ENCODE results near the gene RRAS2.

DNA sequence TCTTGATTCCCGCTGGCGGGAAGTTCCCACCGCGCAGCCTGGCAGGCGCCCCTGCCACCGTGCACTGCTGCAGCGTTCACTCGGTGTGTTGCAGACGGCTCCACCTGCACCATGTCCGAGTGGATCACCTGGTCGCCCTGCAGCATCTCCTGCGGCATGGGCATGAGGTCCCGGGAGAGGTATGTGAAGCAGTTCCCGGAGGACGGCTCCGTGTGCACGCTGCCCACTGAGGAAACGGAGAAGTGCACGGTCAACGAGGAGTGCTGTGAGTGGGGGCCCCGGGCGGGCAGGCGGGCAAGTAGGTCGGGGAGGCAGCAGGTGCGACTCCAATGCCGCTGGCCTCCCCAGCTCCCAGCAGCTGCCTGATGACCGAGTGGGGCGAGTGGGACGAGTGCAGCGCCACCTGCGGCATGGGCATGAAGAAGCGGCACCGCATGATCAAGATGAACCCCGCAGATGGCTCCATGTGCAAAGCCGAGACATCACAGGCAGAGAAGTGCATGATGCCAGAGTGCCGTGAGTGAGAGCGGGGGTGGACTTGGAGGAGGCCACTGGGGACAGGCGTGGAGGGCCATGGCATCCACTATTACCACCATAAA is 99.7 kb downstream of the RRAS2 start:
- TF ChIP-seq, protein P1, sequence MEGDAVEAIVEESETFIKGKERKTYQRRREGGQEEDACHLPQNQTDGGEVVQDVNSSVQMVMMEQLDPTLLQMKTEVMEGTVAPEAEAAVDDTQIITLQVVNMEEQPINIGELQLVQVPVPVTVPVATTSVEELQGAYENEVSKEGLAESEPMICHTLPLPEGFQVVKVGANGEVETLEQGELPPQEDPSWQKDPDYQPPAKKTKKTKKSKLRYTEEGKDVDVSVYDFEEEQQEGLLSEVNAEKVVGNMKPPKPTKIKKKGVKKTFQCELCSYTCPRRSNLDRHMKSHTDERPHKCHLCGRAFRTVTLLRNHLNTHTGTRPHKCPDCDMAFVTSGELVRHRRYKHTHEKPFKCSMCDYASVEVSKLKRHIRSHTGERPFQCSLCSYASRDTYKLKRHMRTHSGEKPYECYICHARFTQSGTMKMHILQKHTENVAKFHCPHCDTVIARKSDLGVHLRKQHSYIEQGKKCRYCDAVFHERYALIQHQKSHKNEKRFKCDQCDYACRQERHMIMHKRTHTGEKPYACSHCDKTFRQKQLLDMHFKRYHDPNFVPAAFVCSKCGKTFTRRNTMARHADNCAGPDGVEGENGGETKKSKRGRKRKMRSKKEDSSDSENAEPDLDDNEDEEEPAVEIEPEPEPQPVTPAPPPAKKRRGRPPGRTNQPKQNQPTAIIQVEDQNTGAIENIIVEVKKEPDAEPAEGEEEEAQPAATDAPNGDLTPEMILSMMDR (IDR thresholded peaks at IDR 0.05) = no peak
- TF ChIP-seq POLR2A (IDR thresholded peaks at IDR 0.05) = no peak

All from adrenal gland (tissue), 5 donors.